Measurements from ENCODE around the gene LTC4S.

- TF ChIP-seq EZH2 (IDR thresholded peaks at IDR 0.05; ENCODE audit: insufficient read depth, poor library complexity, severe bottlenecking) (no peak), EZH2phosphoT487 (IDR thresholded peaks at IDR 0.05; ENCODE audit: insufficient read depth, low read depth) (no peak)
Measured at GRCh38 chr5:179794171-179794570, 385 bp downstream of the LTC4S start.

Data from GM23248 (cell line).